NCI-H2029 treated with DMSO at 0.1 percent for 48 hours (cell line): ENCODE measurements around the gene SDK1.

Experiments used
- DNase-seq: peaks from one replicate; lab custom pipeline; 2025; lab: John Stamatoyannopoulos, UW

Gene SDK1

DNA sequence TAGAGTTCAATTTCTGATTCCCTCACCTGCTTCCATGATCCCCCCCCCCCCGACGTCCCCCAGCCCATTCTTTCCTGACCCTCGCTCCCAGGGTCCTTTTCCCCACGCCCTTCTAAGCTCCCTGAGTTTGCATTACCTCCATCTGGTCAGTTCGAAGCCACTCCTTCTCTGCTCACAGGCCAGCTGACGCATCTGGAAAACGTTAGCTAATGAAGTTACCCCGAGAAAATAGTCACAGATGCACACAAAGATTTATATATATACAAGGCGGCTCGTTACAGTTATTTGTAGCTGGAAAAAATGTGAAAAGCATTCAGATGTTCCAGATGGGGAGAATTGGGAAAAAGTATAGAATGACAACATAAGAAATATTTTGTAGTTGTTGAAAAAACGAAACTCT, 751.1 kb downstream of the SDK1 start:
- DNase-seq = no peak

- DNase-seq = no peak
Measured at GRCh38 chr7:4054158-4054557, 753.1 kb downstream of the SDK1 start.

GRCh38 chr7:4056552-4057288, 755.7 kb downstream of the SDK1 start:
- DNase-seq = no peak

GRCh38 chr7:4057289-4057616, 756.2 kb downstream of the SDK1 start:
- DNase-seq = no peak

DNA sequence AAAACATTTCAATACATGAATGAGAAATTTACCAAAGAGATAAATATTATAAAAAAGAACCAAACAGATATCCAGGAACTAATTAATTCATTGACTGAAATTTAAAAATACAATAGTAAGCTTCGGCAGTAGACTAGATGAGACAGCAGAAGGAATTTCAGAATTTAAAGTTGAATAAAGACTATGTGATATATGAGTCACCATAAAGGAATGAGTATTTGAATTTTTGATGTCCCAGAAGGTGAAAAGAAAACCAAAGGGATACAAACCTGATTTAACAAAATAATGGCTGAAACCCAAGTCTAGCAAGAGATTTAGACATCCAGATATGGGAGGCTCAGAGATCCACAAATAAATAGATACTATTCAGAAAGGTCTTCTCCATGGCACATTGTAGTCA, 757.1 kb downstream of the SDK1 start:
- no peak for DNase-seq

DNA sequence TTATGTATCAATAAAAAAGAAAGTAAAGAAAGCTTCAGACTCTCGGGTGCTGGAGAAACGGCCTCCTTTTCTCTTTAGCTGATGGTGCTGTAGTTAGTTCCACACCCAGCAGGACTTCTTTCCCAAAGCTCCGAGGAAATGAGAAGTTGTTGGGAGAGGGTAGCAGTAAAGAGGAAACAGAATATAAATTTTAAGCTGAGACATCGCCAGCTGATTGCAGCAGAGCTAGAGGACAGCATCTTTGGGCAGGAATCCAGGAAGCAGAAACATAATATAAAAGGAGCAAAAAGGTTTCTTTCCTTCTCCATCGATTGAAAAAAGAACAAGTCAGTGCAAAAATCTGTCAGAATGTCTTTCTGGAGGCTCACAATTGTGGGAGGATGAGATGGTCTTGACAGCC, 764.1 kb downstream of the SDK1 start:
- DNase-seq = no peak

DNA sequence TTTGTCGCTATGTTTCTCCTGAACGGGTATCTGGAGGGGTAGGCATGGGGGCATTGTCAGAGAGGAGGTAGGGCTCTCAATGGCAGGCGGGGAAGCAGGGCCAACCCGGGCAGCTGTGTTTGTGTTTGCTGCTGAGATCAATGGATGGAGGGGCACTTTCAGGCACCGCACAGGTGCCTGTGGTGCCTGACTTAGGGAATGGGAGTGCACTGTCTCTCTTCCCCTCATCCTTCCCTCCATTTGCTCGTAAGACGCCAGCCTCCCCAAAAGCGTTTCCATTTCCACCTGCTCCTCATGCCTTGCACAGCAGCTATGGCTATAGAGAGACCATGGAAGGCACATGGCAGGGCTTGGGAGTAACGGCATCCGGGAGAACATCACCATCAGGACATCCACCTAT, 765.2 kb downstream of the SDK1 start:
- no peak for DNase-seq

DNA sequence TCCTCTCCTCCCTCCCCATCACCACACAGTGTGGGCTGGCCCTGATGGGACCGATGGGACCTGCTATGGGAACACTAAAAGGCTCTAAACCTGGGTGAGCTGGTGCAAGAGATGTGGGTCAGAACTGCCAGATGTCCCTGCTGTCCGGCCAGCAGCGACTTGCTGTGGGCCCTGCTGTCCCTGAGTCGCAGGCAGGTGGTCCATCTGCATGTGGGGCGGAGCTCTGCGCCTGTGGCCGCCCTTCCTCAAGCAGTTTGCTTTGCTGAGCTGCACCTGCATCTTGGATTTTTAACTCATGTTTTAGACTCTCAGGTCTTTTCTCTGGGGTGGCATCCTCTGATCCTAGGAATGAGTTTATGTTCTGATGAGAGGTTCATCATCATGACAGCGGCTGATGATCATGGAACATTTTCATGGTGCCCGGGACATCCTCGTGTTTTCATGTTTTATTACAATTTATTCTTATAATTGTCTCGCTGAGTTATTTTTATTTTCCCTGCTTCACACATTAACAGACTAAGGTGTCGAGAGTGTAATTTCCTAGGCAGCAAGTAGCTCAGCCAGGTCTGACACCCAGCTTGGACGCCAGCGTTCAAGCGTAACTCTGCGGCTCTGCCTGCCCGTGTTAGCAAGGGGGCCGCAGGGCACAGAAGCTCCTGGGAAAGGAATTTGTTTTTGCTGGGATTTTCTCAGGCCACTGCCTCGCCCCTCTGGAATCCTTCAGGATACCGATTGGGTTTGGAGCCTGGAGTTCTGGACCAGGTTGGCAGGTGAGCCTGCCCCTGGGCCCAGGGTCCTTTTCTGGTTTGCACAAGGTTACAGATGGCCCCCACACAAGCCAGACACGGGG, 765.8 kb downstream of the SDK1 start:
- DNase-seq = no peak

- DNase-seq = no peak
Measured at GRCh38 chr7:4067476-4067760, 766.4 kb downstream of the SDK1 start.

- DNase-seq = no peak
Measured at GRCh38 chr7:4067874-4068273, 766.8 kb downstream of the SDK1 start.

DNA sequence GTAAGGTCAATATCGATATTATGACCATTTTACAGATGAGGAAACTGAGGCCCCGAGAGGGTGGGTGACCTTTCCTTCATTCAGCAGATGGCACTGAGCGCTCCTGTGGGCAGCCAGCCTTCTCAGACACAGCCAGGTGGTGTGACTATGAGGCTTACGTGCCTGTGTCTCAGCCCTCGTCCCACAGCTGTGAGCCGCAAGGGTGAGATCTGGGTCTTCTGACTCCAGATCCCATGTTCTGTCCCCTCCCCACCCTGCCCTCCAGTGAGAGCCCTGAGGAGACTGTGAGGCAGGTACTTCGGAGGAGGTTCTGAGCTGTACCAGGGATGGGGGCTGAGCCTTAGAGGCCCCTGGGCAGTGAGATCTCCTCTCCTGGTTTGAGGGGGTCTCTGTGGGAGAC, 767.2 kb downstream of the SDK1 start:
- no peak for DNase-seq

GRCh38 chr7:4069268-4070095, 768.4 kb downstream of the SDK1 start:
- no peak for DNase-seq

DNA sequence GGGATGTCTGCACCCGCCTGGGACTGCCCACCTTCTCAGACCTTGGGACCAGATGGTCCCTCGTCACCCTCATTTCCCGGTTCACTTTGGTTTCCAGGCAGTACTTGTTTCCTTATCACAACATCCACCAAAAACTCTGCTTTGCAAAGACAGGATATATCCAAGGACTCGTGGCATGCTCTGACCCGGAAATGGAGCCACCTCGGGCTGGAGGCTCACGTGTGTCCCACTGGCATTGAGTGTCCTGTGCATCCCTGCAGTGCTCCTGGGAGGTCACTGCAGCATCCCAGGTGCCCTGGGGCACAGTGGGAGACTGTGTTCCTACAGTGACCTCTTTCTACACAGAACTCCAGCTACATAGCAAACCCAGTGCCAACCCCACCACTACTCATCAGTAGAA, 769.2 kb downstream of the SDK1 start:
- DNase-seq = no peak

- no peak for DNase-seq
Measured at GRCh38 chr7:4071370-4072058, 770.5 kb downstream of the SDK1 start.

GRCh38 chr7:4072161-4072925, 771.3 kb downstream of the SDK1 start:
- no peak for DNase-seq

GRCh38 chr7:4073052-4073451, 772.0 kb downstream of the SDK1 start:
- DNase-seq = no peak

DNA sequence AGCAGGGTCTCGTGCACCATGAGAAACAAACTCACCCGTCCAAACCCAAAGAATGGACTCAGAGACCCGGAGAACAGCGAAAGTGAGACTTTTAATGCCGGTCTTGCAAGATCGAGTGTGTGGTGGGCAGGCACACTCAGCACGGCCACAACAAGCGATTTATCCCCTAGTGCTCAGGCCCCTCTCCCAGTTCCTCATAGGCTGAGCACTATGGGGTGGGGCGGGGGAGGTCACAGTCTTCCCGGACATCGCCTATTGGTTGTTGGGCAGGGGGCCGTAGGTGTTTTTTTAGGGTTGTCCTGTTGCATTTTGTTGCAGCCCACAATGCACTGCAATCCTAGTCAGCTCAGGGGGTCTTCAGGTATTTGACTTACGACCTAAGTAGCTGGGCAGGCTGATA, 772.7 kb downstream of the SDK1 start:
- DNase-seq = no peak

GRCh38 chr7:4074407-4074806, 773.4 kb downstream of the SDK1 start:
- DNase-seq = no peak

DNA sequence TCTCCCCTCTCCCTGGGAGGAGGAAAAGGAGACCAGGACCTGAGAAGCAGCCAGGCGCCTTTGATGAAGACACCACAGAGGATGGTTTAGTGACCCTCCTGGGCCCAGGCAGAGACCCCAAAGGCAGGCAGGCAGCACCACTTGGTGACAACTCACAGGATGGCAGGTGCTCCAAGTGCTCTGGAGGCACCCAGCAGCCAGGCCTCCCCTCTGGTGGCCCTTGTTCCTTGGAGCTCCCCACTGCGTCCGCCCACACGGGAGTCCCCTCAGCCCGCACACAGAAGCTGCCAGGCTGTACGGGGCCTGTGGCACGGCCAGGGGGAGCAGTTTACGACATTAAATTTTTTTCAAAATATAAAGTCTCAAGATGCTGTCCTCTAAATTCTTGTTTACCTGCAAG, 773.9 kb downstream of the SDK1 start:
- DNase-seq = no peak

DNA sequence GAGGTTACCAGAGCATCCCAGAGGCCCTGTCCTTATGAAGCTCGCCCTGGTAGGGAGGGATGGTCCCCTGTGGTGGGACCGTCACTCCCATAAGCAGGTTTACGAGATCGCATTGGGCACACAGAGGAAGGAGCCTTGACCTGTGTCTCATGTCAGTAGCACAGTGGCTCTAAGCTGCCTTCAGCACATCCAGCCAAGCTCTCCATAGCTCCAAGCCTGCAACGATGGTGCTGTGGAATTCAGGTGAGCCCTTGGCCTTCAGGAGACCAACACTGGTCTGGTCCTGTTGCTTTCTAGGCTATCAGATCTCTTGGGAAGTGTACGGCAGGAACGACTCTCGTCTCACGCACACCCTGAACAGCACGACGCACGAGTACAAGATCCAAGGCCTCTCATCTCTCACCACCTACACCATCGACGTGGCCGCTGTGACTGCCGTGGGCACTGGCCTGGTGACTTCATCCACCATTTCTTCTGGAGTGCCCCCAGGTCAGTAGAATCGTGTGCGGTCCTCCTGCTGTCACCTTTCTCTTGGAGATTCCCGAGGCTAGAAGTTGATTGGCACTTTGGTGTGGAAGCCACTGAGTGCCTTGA, 775.7 kb downstream of the SDK1 start:
- DNase-seq = no peak

DNA sequence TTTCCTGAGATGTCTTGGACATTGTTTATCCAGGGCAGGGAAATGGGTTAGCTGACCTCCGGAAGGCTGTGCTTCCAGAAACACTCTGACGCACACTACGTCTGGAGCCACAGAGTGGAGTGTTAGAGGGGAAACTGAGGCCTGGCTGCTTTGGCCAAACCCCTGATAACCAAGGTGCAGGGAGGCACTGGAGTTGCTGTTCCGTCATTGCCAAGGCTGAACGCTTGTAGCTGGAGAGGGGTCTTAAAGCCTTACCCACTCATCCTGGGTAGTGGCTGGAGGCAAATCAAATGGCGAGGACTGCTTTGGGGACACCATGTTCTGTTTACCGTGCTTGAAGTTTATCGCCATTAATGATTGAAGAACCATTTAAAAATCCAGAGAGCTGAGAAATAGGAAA, 776.9 kb downstream of the SDK1 start:
- no peak for DNase-seq
